DMS153 treated with DMSO at 0.1 percent for 48 hours (cell line): ENCODE results near the gene TTLL9.
"Not testable (repeated sequence)": the region's sequence is repeated elsewhere in the genome, so short reads cannot be mapped to it uniquely, and the experiment has no call there.

Source experiments
- DNase-seq: peaks from one replicate; lab custom pipeline; 2025; ENCODE audit not compliant: unreplicated experiment; lab: John Stamatoyannopoulos, UW

Gene TTLL9

GRCh38 chr20:31916708-31917107 lies 46.3 kb downstream of the TTLL9 start:
- no peak for DNase-seq

- DNase-seq = not testable (repeated sequence)
Measured at GRCh38 chr20:31917962-31918412, 47.6 kb downstream of the TTLL9 start.

GRCh38 chr20:31918466-31919105 lies 48.2 kb downstream of the TTLL9 start:
- no peak for DNase-seq

- no peak for DNase-seq
Measured at GRCh38 chr20:31919410-31920155, 49.1 kb downstream of the TTLL9 start.

- DNase-seq = no peak
Measured at GRCh38 chr20:31920275-31920855, 49.9 kb downstream of the TTLL9 start.

GRCh38 chr20:31921480-31921879 lies 51.0 kb downstream of the TTLL9 start:
- DNase-seq = not testable (repeated sequence)

- no peak for DNase-seq
Measured at GRCh38 chr20:31922181-31922580, 51.7 kb downstream of the TTLL9 start.

- DNase-seq = no peak
Measured at GRCh38 chr20:31922588-31922987, 52.2 kb downstream of the TTLL9 start.

- DNase-seq = no peak
Measured at GRCh38 chr20:31923388-31924331, 53.2 kb downstream of the TTLL9 start.

- DNase-seq = no peak
Measured at GRCh38 chr20:31924561-31924960, 54.1 kb downstream of the TTLL9 start.

GRCh38 chr20:31925631-31926030 lies 55.2 kb downstream of the TTLL9 start:
- DNase-seq = no peak

GRCh38 chr20:31926493-31926892 lies 56.1 kb downstream of the TTLL9 start:
- DNase-seq = no peak

GRCh38 chr20:31927627-31928159 lies 57.3 kb downstream of the TTLL9 start:
- no peak for DNase-seq

GRCh38 chr20:31929631-31930030 lies 59.2 kb downstream of the TTLL9 start:
- DNase-seq = not testable (repeated sequence)

- DNase-seq = no peak
Measured at GRCh38 chr20:31930779-31931178, 60.3 kb downstream of the TTLL9 start.

- no peak for DNase-seq
Measured at GRCh38 chr20:31933698-31934097, 63.3 kb downstream of the TTLL9 start.

GRCh38 chr20:31934491-31934890 lies 64.1 kb downstream of the TTLL9 start:
- no peak for DNase-seq

GRCh38 chr20:31934968-31935764 lies 64.7 kb downstream of the TTLL9 start:
- no peak for DNase-seq

- no peak for DNase-seq
Measured at GRCh38 chr20:31936420-31936819, 66.0 kb downstream of the TTLL9 start.

- DNase-seq = no peak
Measured at GRCh38 chr20:31937820-31938219, 67.4 kb downstream of the TTLL9 start.
